C4-2B (cell line): ENCODE results near the gene SEMA5A.
A peak's percentile ranks its signal among the peaks of the same experiment; 100 is the strongest.

Experiments used
- H3K27ac ChIP-seq: fragments of 450-650 bp; 2 replicates; pipeline ENCODE4 v1.5.1; 2017
- CTCF ChIP-seq: fragments of 450-650 bp; conservative IDR thresholded peaks from 2 replicates; pipeline ENCODE4 v1.5.1; 2017; ENCODE audit warnings: mild to moderate bottlenecking
- ZFX ChIP-seq: fragments of 450-650 bp; IDR thresholded peaks from 2 replicates; pipeline ENCODE4 v1.6.1; 2017

SEMA5A gene

DNA sequence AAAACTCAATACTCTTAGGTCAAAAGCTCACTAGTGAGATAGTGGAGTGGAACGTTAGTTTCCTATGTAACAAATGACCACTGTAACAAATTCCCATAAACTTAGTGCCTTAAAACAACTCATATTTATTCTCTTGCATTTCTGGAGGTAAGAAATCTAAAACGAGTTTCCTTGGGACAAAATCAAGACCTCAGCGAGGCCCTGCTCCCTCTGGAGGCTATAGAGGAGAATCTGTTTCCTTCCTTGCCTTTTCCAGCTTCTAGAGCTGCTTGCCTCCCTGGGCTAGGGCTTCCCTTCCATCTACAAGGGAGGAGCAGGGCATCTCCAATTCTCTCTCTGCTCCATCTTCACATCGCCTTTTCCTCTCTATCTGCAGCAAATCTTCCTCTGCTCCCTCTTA lies 32.0 kb downstream of the SEMA5A start:
- TF ChIP-seq CTCF, result peak; percentile 22
- no peak for TF ChIP-seq ZFX
- H3K27ac ChIP-seq, result no peak overlapping the region

- TF ChIP-seq ZFX (no peak), CTCF (no peak)
- H3K27ac ChIP-seq, result no peak overlapping the region
These were observed 33.4 kb downstream of the SEMA5A start for GRCh38 chr5:9512457-9512856.

- no peak overlapping the region for H3K27ac ChIP-seq
- TF ChIP-seq ZFX (no peak), CTCF (no peak)
These were observed 37.9 kb downstream of the SEMA5A start for GRCh38 chr5:9507974-9508373.

- no peak for TF ChIP-seq CTCF
- TF ChIP-seq ZFX, result no peak
- no peak overlapping the region for H3K27ac ChIP-seq
These were observed 40.6 kb downstream of the SEMA5A start for GRCh38 chr5:9505225-9505624.

DNA sequence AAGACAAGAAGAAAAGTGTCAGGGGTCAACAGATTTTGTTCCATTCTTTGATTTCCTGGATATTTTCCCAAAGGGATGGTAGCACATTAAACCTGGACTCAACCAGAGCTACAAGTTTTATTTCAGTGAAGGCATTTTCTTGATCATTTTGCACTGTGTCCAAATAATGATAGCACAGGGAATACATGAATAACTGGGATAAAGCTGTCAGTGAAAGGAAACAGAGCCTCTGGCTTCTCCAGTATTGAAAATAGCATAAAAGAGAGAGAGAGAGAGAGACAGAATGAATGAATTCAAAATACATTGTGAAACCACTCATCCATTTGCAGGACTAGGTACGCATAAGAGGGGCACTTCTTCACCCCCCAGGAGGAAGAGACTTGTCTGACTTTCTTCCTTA lies 43.0 kb downstream of the SEMA5A start:
- TF ChIP-seq CTCF, result no peak
- no peak for TF ChIP-seq ZFX
- no peak overlapping the region for H3K27ac ChIP-seq

DNA sequence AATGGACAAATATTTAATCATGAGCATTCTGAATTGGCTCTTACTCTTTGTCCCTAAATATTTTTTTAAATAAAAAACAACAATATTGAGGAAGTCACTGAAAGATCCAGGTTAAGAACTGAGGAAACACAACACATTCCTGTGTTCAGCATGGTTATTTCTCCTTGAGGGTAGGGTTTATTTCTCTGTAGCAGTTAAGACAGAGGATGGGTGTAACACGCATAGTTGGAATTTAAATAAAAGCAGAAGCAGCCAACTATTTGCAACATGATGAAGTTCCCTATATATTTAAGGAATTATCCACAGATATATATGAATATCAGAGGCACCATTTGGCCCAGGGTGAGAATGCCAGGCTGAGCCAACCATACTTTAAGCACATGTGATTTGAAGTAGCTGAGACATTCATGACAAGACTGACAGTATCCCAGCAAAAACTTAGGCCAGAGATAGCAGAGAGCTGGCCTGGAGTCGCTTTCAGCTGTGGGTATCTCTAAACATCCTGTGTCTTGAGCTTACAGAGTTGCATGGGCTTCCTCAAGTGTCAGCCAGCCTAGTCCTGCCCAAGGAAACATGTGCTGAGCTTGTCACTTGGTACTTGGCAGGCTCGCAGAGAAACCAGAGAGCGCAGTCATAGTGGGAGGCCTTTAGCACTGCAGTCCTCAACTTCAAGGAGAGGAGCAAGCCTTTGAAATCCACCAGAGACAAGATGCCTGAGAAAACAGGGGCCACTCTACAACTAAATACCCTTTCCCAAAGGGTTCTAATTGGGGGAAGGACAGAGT lies 43.6 kb downstream of the SEMA5A start:
- H3K27ac ChIP-seq, result no peak overlapping the region
- TF ChIP-seq CTCF (no peak), ZFX (no peak)

GRCh38 chr5:9500625-9501024 lies 45.2 kb downstream of the SEMA5A start:
- no peak overlapping the region for H3K27ac ChIP-seq
- TF ChIP-seq ZFX (no peak), CTCF (no peak)
